Measurements from ENCODE around the gene CEP112.

DNA sequence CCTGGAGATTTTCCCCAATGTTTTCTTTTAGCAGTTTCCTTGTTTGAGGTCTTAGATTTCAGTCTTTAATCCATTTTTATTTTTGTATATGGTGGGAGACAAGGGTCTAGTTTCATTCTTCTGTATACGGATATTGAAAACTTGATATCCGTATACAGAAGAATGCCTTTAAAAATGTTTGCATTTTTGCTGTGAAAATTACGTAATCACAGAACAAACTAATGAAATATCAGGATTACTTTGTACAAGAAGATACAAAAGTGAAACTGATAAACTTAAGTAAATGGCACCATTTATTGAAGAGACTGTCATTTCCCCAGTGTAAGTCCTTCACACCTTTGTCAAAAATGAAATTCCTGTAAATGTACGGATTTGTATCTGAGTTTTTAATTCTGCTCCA, 13.3 kb downstream of the CEP112 start:
- no peak for TF ChIP-seq FOXP1 (CRISPR knock-in tag; IDR thresholded peaks at IDR 0.05)
- TF ChIP-seq SP2 (IDR thresholded peaks at IDR 0.05; ENCODE audit: extremely low read depth, low read depth, low read length, poor library complexity, severe bottlenecking): no peak
- TF ChIP-seq, protein P1, sequence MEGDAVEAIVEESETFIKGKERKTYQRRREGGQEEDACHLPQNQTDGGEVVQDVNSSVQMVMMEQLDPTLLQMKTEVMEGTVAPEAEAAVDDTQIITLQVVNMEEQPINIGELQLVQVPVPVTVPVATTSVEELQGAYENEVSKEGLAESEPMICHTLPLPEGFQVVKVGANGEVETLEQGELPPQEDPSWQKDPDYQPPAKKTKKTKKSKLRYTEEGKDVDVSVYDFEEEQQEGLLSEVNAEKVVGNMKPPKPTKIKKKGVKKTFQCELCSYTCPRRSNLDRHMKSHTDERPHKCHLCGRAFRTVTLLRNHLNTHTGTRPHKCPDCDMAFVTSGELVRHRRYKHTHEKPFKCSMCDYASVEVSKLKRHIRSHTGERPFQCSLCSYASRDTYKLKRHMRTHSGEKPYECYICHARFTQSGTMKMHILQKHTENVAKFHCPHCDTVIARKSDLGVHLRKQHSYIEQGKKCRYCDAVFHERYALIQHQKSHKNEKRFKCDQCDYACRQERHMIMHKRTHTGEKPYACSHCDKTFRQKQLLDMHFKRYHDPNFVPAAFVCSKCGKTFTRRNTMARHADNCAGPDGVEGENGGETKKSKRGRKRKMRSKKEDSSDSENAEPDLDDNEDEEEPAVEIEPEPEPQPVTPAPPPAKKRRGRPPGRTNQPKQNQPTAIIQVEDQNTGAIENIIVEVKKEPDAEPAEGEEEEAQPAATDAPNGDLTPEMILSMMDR (IDR thresholded peaks at IDR 0.05 in 2 of 3, conservative IDR thresholded peaks at IDR 0.05 in 1 of 3; ENCODE audit: insufficient read depth in 2 of 3, low read depth in 1 of 3, low read length in 3 of 3): no peak
- TF ChIP-seq TAF1 (IDR thresholded peaks at IDR 0.05; ENCODE audit: control insufficient read depth, extremely low read depth, insufficient read depth, low read length, severe bottlenecking): no peak
- TF ChIP-seq ZBTB1 (CRISPR knock-in tag; IDR thresholded peaks at IDR 0.05; ENCODE audit: borderline replicate concordance, low read depth): no peak
